Measurements from ENCODE around the gene CD82. TPM values are rescaled to one million over a fixed set of nuclear protein-coding genes. Genes with fewer than 3 reads are reported as not detected.

CD82 gene
- total RNA-seq, 3 donors from 2014 or later (not counting 1 experiment from before 2014, with no cell fraction given) = 11.6 to 42.1 (median 13.0) TPM

DNA sequence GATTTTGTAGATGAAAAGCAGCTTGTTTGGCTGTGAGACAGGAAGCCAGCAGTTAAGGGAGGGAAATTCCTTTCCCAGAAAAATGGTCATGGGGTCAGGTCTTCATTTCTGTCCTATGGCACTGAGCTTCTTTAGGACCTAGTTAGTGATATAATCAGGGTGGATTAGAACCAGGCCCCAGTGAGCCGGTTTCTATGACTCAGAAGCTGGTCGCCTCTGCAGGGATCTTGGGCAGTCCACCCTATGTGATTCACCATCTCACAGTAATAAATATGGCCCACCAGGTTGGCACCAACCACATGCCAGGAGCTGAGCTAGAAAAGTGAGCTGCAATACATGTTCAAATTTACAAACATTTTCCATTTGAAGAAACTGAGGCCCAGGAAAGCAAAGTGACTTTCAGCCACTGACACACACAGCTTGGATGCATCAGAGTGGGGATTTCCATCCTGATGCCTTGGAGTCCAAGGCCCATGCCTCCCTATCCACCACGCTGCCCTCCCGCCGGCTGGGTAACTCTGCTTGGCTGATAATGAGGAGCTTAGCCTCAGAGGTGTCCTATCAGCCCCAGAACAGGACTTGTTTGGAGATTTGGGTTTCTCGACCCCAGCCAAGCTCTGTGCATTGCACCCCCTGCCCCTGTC lies 42.0 kb downstream of the CD82 start:
- no peaks in the 10 kb centered on the region for H3K27me3 ChIP-seq (ENCODE audit: control insufficient read depth, insufficient read depth, low read length)
- H3K36me3 Mint-ChIP-seq = no peaks in the 10 kb centered on the region
- no peak overlapping the region for H3K27ac Mint-ChIP-seq
- 85% methylated on average over 6 of the region's 6 CpGs for WGBS (ENCODE audit: insufficient coverage)
- H3K4me1 ChIP-seq (ENCODE audit: control insufficient read depth, insufficient read depth, low read length) = peaks cover 56% of the 10 kb centered on the region
- no peak for DNase-seq
- H3K36me3 ChIP-seq (ENCODE audit: control insufficient read depth, insufficient read depth, low read length) = peaks cover 5% of the 10 kb centered on the region
- H3K9me3 ChIP-seq (ENCODE audit: control insufficient read depth, insufficient read depth, low read length) = no peaks in the 10 kb centered on the region
- H3K4me3 ChIP-seq (ENCODE audit: low read length) = no peak overlapping the region
- ATAC-seq = no peak
- no peaks in the 10 kb centered on the region for H3K27me3 Mint-ChIP-seq (ENCODE audit: low read depth in 2 of 2)
- no peak overlapping the region for H3K4me3 Mint-ChIP-seq
- peaks cover 26 to 28% of the 10 kb centered on the region in 2 donors for H3K4me1 Mint-ChIP-seq
- intact Hi-C loops (cut with micrococcal nuclease) = no loop called here
- H3K9me3 Mint-ChIP-seq = no peaks in the 10 kb centered on the region
- no peak overlapping the region for H3K27ac ChIP-seq (ENCODE audit: low read length)
- TF ChIP-seq, protein P1, sequence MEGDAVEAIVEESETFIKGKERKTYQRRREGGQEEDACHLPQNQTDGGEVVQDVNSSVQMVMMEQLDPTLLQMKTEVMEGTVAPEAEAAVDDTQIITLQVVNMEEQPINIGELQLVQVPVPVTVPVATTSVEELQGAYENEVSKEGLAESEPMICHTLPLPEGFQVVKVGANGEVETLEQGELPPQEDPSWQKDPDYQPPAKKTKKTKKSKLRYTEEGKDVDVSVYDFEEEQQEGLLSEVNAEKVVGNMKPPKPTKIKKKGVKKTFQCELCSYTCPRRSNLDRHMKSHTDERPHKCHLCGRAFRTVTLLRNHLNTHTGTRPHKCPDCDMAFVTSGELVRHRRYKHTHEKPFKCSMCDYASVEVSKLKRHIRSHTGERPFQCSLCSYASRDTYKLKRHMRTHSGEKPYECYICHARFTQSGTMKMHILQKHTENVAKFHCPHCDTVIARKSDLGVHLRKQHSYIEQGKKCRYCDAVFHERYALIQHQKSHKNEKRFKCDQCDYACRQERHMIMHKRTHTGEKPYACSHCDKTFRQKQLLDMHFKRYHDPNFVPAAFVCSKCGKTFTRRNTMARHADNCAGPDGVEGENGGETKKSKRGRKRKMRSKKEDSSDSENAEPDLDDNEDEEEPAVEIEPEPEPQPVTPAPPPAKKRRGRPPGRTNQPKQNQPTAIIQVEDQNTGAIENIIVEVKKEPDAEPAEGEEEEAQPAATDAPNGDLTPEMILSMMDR (IDR thresholded peaks at IDR 0.05) = no peak

- no peak overlapping the region for H3K4me3 Mint-ChIP-seq
- no peaks in the 10 kb centered on the region for H3K27me3 ChIP-seq (ENCODE audit: control insufficient read depth, insufficient read depth, low read length)
- peak overlapping the region; percentile 73 for H3K27ac ChIP-seq (ENCODE audit: low read length)
- peaks cover 26 to 28% of the 10 kb centered on the region in 2 donors for H3K4me1 Mint-ChIP-seq
- ATAC-seq = no peak
- H3K36me3 Mint-ChIP-seq = no peaks in the 10 kb centered on the region
- WGBS (ENCODE audit: insufficient coverage) = 85% methylated on average over 8 of the region's 8 CpGs
- no peak overlapping the region for H3K27ac Mint-ChIP-seq
- no peak for DNase-seq
- no peaks in the 10 kb centered on the region for H3K9me3 Mint-ChIP-seq
- no peaks in the 10 kb centered on the region for H3K9me3 ChIP-seq (ENCODE audit: control insufficient read depth, insufficient read depth, low read length)
- intact Hi-C loops (cut with micrococcal nuclease) = no loop called here
- H3K36me3 ChIP-seq (ENCODE audit: control insufficient read depth, insufficient read depth, low read length) = peaks cover 5% of the 10 kb centered on the region
- TF ChIP-seq, protein P1 (IDR thresholded peaks at IDR 0.05) = no peak
- H3K4me1 ChIP-seq (ENCODE audit: control insufficient read depth, insufficient read depth, low read length) = peaks cover 61% of the 10 kb centered on the region
- no peaks in the 10 kb centered on the region for H3K27me3 Mint-ChIP-seq (ENCODE audit: low read depth in 2 of 2)
- no peak overlapping the region for H3K4me3 ChIP-seq (ENCODE audit: low read length)
These were observed 42.5 kb downstream of the CD82 start for GRCh38 chr11:44607987-44608386.

DNA sequence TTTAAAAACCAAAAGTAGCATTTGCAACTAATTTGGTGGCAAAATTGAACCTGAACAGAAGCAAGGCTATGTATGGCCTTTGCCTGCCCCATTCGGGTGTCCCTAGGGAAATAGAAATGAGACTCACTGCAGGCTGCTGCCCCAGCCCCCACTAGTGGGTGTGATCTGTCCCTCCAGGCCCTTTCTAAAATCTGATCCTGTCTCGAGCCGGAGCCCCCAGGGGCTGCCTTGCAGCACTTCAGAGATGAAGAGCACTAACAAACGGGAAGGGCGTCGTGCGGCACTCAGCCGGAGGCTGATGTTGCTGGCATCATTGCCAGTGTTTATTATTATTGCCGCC lies 43.2 kb downstream of the CD82 start:
- no peak overlapping the region for H3K4me3 ChIP-seq (ENCODE audit: low read length)
- no peaks in the 10 kb centered on the region for H3K27me3 ChIP-seq (ENCODE audit: control insufficient read depth, insufficient read depth, low read length)
- Mint-ChIP-seq H3K27ac (peak overlapping the region; percentile 81 to 83), H3K27me3 (ENCODE audit: low read depth in 2 of 2) (no peaks in the 10 kb centered on the region), H3K9me3 (no peaks in the 10 kb centered on the region), H3K36me3 (no peaks in the 10 kb centered on the region), H3K4me1 (peaks cover 26 to 28% of the 10 kb centered on the region in 2 donors), H3K4me3 (no peak overlapping the region)
- 75% methylated on average over 9 of the region's 9 CpGs for WGBS (ENCODE audit: insufficient coverage)
- peak overlapping the region; percentile 73 for H3K27ac ChIP-seq (ENCODE audit: low read length)
- intact Hi-C loops (cut with micrococcal nuclease) = no loop called here
- TF ChIP-seq, protein P1 (IDR thresholded peaks at IDR 0.05) = no peak
- peaks cover 5% of the 10 kb centered on the region for H3K36me3 ChIP-seq (ENCODE audit: control insufficient read depth, insufficient read depth, low read length)
- peaks cover 65% of the 10 kb centered on the region for H3K4me1 ChIP-seq (ENCODE audit: control insufficient read depth, insufficient read depth, low read length)
- ATAC-seq (no peak), DNase-seq (no peak)
- H3K9me3 ChIP-seq (ENCODE audit: control insufficient read depth, insufficient read depth, low read length) = no peaks in the 10 kb centered on the region

All from natural killer cell (primary cell).